ENCODE data around the gene WNT1. TPM values are rescaled to one million over a fixed set of nuclear protein-coding genes. Genes with fewer than 3 reads are reported as not detected.

Gene WNT1
- not detected for total RNA-seq

GRCh38 chr12:48978291-48978740, at the start of gene WNT1:
Gene WNT1 (plus strand): TSS chr12:48978322. CDS start chr12:48978651, 329 bp downstream.
- ATAC-seq (peak; percentile 58), DNase-seq (ENCODE audit: low spot score) (no peak)

DNA sequence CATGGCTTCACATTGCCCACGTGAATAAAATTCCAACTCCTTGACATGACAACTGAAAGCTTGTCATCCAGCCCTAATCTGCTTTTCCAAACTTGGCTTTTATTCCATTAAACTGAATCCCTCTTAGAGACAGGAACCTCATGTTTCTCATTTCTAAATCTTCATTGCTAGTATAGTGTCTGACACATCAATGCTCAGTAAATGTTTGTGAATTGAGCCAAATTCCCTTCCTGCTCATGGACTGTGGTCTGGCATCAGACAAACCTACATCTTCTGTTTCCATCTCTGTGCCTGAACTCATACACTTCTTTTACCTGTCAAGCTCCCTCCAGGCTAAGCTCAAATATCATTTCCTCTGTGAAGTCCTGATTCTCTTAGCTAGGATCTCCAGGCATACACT, 48.6 kb upstream of the WNT1 start:
- no peak for ATAC-seq
- no peak for DNase-seq (ENCODE audit: low spot score)

DNA sequence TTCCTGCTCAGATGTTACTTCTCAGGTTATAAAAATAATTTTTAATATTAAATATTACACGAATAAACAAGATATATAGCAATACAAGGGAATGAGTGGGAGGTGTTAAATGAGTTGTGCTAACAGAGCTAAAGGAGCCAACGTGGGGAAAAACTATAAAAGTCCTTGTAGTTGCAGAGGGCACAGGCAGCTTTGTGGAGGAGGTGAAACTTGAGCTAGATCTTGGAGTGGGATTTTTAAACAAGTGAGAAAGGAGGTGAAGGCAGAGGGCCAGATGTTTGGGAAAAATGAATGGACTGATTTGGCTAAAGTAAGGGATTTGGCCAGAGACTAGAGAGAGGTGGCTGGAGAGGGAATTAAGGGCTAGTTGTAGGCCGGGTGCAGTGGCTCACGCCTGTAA, 47.6 kb upstream of the WNT1 start:
- DNase-seq (ENCODE audit: low spot score): no peak
- ATAC-seq: no peak

GRCh38 chr12:48932878-48933277, 45.2 kb upstream of the WNT1 start:
- ATAC-seq (no peak), DNase-seq (ENCODE audit: low spot score) (no peak)

DNA sequence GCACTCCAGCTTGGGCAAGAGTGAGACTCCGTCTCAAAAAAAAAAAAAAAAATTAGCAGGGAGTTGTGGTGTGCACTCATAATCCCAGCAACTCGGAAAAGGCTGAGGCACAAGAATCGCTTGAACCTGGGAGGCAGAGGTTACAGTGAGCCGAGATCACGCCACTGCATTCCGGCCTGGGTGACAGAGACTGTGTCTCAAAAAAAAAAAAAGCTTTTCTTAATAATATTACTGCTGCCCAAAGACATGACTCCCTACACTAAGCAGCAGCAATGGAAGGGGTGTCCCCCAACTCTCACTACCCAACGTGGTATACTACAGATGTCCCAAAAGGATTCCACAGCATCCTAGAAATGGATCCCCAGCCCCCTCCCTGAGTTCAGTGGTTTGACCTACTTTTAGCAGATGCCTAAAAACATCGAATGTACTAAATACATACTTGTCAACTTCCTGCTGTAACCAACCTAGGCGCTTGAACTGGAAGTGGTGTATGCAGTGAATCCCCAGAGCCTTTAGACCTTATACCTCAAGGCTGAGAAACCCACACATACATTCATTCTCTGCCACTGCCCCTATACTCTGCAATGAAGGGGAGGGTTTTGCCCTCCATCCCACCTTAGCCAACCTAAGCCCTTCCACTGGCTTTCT, 44.3 kb upstream of the WNT1 start:
- ATAC-seq (no peak), DNase-seq (ENCODE audit: low spot score) (no peak)

- ATAC-seq: no peak
Measured at GRCh38 chr12:48934312-48934706, 43.8 kb upstream of the WNT1 start.

GRCh38 chr12:48936379-48936979, 41.6 kb upstream of the WNT1 start:
- ATAC-seq: peak; percentile 89
- peak; percentile 68 for DNase-seq (ENCODE audit: low spot score)

More at GRCh38 chr12:48934312-48934706, 43.8 kb upstream of the WNT1 start:
- no peak for DNase-seq (ENCODE audit: low spot score)

- DNase-seq (ENCODE audit: low spot score) (no peak), ATAC-seq (no peak)
Measured at GRCh38 chr12:48937170-48937569, 41.0 kb upstream of the WNT1 start.

- no peak for ATAC-seq
Measured at GRCh38 chr12:48938805-48939204, 39.3 kb upstream of the WNT1 start.

DNA sequence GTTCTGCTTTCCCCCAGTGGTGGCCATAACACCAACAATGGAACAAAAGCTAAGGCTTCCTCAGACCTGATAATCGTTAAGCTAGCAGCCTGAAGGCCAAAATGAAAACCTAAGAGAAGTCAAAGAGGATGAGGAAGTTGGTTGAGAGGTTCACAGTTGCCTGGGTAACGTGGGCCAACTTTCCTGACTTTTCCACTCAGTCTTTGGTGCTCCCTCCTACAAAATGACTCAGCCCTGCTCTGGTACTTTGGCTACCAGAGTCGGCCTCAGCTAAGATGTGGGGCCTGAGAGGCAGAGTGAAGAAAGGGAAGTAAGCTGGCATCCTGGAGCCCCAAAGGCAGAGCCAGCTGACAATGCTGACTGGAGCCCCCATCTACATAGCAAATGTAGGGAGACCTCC, 37.9 kb upstream of the WNT1 start:
- DNase-seq (ENCODE audit: low spot score) (no peak), ATAC-seq (no peak)

More at GRCh38 chr12:48938805-48939204, 39.3 kb upstream of the WNT1 start:
- DNase-seq (ENCODE audit: low spot score): no peak

DNA sequence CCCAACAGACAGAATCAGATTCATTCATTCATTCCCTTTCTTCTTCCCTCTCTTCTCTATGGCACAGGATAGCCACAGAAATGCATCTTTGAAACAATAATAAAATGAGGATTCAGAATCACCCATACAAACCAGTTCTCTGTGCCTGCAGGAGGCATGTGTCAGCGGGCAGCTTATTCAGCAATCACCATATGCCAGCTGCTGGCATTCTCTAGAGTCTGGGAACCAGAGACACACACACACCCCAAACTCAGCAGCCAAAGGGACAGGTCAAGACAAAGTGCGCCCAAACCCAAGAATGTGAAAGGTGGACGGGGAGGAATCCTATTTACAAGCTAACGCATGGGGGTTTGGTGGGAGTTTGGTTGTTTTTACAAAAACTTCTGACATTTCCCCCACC, 34.9 kb upstream of the WNT1 start:
- no peak for ATAC-seq

GRCh38 chr12:48946205-48946604, 31.9 kb upstream of the WNT1 start:
- ATAC-seq (no peak), DNase-seq (ENCODE audit: low spot score) (no peak)

More for the DNA sequence above, 34.9 kb upstream of the WNT1 start:
- DNase-seq (ENCODE audit: low spot score): no peak

- DNase-seq (ENCODE audit: low spot score) (no peak), ATAC-seq (no peak)
Measured at GRCh38 chr12:48946943-48947342, 31.2 kb upstream of the WNT1 start.

DNA sequence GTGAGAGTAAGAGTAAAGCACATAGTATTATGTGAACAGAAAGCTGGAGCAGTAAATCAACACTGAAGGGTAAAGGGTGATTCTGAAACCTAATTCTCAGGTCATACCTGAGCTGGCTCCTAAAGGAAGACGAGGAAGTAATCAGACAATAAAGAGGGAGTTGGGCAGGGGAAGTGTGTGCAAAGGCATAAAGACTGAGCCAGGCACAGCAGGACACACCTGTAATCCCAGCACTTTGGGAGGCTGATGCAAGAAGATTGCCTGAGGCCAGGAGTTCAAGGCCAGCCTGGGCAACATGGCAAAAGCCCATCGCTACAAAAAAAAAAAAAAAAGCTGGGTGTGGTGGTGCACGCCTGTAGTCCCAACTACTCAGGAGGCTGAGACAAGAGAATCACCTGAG, 30.4 kb upstream of the WNT1 start:
- no peak for ATAC-seq

GRCh38 chr12:48952691-48953090, 25.4 kb upstream of the WNT1 start:
- ATAC-seq (no peak), DNase-seq (ENCODE audit: low spot score) (no peak)

More for the DNA sequence above, 30.4 kb upstream of the WNT1 start:
- no peak for DNase-seq (ENCODE audit: low spot score)

DNA sequence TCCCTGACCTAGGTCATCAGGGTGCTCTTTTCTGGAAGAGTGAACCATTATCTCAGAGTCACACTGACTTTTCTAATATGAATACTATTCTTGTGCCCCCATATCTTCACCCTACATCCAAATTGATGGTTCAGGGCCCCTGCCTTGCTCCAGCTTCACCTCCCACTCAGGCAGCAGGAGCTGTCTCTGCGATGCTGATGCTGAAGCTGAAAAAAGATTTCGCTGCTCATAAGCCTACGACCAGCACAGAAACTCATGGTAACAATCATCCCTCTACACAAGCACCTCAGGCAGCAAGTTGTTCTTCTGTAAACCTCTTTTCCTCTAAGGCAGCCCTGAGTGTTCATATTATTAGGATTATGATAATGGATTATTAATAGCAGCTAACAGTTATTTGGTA, 24.1 kb upstream of the WNT1 start:
- DNase-seq (ENCODE audit: low spot score): no peak
- no peak for ATAC-seq

- DNase-seq (ENCODE audit: low spot score) (no peak), ATAC-seq (no peak)
Measured at GRCh38 chr12:48954841-48955501, 23.2 kb upstream of the WNT1 start.

DNA sequence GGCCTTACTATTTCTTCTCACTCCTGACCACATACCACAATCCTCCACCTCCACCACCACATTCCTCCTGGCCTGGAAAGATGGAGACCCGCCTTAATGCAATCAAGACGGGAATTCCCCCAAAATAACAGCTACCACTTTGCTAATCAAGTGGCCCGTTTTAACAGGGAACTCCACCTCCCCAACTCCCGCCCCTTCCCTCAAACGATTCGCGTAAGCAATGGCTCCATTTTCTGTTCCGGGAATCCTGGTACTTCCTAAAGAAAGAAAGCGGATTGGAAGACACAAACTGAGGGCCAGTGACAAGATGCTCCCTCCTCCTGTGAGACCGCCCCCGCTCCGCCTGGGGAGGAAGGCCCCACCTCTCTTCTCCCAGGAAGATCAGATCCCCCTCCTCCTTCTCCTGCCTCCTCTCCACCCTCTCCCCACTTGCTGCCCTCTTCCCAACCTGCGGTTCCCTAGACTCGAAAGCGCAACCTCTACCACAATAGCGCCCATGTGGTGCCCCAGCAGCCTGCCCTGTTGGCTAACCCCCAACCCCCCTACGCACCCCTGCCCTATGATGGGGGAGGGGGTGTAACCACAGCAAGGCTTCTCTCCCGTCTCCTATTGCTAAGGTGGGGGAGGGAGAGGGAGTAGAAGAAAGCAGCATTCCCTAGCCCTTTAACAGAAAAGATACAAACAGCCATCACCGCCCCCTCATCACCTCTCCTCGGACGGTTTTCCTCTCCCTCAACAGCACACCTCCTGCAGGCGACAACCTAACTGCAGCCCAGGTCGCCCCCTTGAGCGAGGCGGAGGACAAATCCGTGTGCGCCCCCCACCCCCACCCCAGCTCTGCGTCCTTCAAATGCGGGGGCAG, 21.6 kb upstream of the WNT1 start:
- peak; percentile 57 for DNase-seq (ENCODE audit: low spot score)
- peak; percentile 65 for ATAC-seq

DNA sequence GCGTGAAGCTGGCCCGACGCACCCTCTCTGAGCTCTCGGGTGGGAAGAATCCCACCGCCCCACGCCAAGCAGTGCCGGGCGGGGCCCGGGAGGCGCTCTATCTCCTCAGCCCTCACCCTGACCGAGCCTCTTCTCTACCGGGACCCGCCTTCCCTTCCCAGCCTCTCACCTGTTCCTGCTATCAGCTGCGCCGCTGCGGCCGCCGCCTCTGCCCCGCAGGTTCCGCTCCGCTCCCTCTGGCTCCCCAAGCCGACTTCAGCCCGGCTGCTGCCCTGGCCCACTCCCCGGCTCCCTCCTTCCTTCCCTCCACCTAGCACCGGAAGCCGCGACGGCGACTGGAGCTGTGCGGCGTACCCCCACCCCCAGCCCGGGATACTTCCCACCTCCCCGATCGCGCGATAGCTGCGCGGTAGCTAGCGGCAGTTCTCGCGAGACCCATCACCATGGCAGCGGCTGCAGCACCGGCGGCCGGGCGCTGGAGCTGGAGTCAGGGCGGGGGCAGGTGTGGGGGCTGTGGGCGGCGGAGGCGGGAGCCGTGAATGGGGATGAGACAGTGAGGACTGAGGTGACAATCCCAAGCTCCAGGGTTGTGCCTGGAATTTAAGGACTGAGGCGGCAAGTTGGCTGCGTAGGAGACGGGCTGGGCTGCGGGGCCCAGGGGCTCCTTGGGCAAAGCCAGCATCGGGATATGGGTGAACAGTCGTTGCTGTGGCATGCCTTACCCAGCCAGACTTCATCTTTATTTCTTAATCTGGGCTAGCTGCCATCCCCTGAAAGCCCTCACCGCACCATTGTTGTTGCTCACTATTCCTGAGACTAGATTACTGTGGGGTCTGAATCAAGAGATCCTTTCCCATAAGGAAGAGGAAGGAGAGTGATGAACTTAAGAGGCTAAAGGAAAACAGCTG, 20.7 kb upstream of the WNT1 start, which contains the start of gene ARF3:
Gene ARF3, minus strand, starts transcription at position 347 of the 908 bp plus-strand sequence. CDS start 16,392 bp downstream, outside the sequence.
- ATAC-seq: peak; percentile 96
- peak; percentile 94 for DNase-seq (ENCODE audit: low spot score)

GRCh38 chr12:48958049-48958388, 20.1 kb upstream of the WNT1 start:
- no peak for DNase-seq (ENCODE audit: low spot score)
- ATAC-seq: no peak
